ENCODE measurements around the gene RTEL1. TPM values are rescaled to one million over a fixed set of nuclear protein-coding genes. Genes with fewer than 3 reads are reported as not detected.

The RTEL1 gene
- total RNA-seq, 4 donors from 2014 or later = 28.2 to 62.4 (median 46.7) TPM

GRCh38 chr20:63741354-63741675, 83.2 kb downstream of the RTEL1 start:
- H3K9me3 ChIP-seq = no peaks in the 10 kb centered on the region
- TF ChIP-seq CTCF (IDR thresholded peaks at IDR 0.05) = no peak
- no peak for TF ChIP-seq POLR2A (IDR thresholded peaks at IDR 0.05)
- TF ChIP-seq EP300 (IDR thresholded peaks at IDR 0.05) = no peak
- no peak for DNase-seq (ENCODE audit: low spot score in 2 of 2)
- H3K27me3 ChIP-seq = no peaks in the 10 kb centered on the region
- H3K4me1 ChIP-seq = peaks cover 0 to 71% (median 30%) of the 10 kb centered on the region in 4 donors
- WGBS, 2 donors = 24 to 26% methylated on average over 6 of the region's 6 CpGs
- peak overlapping the region; percentile 60 to 92 (median 70) for H3K4me3 ChIP-seq
- peaks cover 0 to 48% (median 4%) of the 10 kb centered on the region in 3 donors for H3K36me3 ChIP-seq
- H3K27ac ChIP-seq = peak overlapping the region; percentile 94 to 99 (median 96)

- no peaks in the 10 kb centered on the region for H3K27me3 ChIP-seq
- TF ChIP-seq CTCF (IDR thresholded peaks at IDR 0.05) = no peak
- no peak for TF ChIP-seq EP300 (IDR thresholded peaks at IDR 0.05)
- no peak for TF ChIP-seq POLR2A (IDR thresholded peaks at IDR 0.05)
- no peaks in the 10 kb centered on the region for H3K9me3 ChIP-seq
- peak overlapping the region in 1 of 4 donors; percentile 92 for H3K4me3 ChIP-seq
- 62 to 69% methylated on average over 19 to 21 of the region's 30 CpGs for WGBS, 2 donors
- H3K27ac ChIP-seq = peak overlapping the region; percentile 94 to 99 (median 96)
- H3K36me3 ChIP-seq = peaks cover 0 to 48% (median 4%) of the 10 kb centered on the region in 3 donors
- DNase-seq (ENCODE audit: low spot score in 2 of 2) = no peak
- H3K4me1 ChIP-seq = peaks cover 0 to 66% (median 29%) of the 10 kb centered on the region in 4 donors
Observed at GRCh38 chr20:63741676-63742380, 83.7 kb downstream of the RTEL1 start.

- Histone ChIP-seq H3K27me3 (no peaks in the 10 kb centered on the region), H3K9me3 (no peaks in the 10 kb centered on the region), H3K27ac (peak overlapping the region in 1 of 4 donors; percentile 99), H3K4me1 (peaks cover 0 to 59% (median 27%) of the 10 kb centered on the region in 4 donors), H3K4me3 (no peak overlapping the region), H3K36me3 (peaks cover 0 to 48% (median 4%) of the 10 kb centered on the region in 3 donors)
- TF ChIP-seq POLR2A (IDR thresholded peaks at IDR 0.05) (no peak), CTCF (IDR thresholded peaks at IDR 0.05) (no peak), EP300 (IDR thresholded peaks at IDR 0.05) (no peak)
- WGBS, 2 donors = 86 to 88% methylated on average over 20 to 29 of the region's 37 CpGs
- DNase-seq (ENCODE audit: low spot score in 2 of 2) = no peak
Observed at GRCh38 chr20:63742381-63743024, 84.4 kb downstream of the RTEL1 start.

GRCh38 chr20:63743210-63743970, 85.3 kb downstream of the RTEL1 start:
- 76 to 77% methylated on average over 31 of the region's 31 CpGs for WGBS, 2 donors
- Histone ChIP-seq H3K27ac (no peak overlapping the region), H3K9me3 (no peaks in the 10 kb centered on the region), H3K27me3 (no peaks in the 10 kb centered on the region), H3K4me3 (no peak overlapping the region), H3K36me3 (peaks cover 0 to 48% (median 4%) of the 10 kb centered on the region in 3 donors), H3K4me1 (peaks cover 0 to 51% (median 20%) of the 10 kb centered on the region in 4 donors)
- no peak for DNase-seq (ENCODE audit: low spot score in 2 of 2)
- TF ChIP-seq CTCF (IDR thresholded peaks at IDR 0.05) = no peak
- TF ChIP-seq EP300 (IDR thresholded peaks at IDR 0.05) = no peak
- TF ChIP-seq POLR2A (IDR thresholded peaks at IDR 0.05) = no peak

Measured in tibial nerve (tissue), 4 donors.